OCI-LY7 (cell line): ENCODE measurements around the gene TSHZ2. TPM values are rescaled to one million over a fixed set of nuclear protein-coding genes. Genes with fewer than 3 reads are reported as not detected.

Experiments
- BruUV-seq: library from RNA; stranded (reverse); fragments of 400-500 nt; replicated peaks from 2 replicates; lab custom pipeline; 2021; lab: Mats Ljungman, UMichigan
- CTCF ChIA-PET: fragments of 300-600 bp; sonication (Branson Sonifier 250); formaldehyde crosslinking; loops from one replicate; lab custom pipeline; 2022; ENCODE audit warnings: antibody characterized with exemption; ENCODE audit not compliant: unreplicated experiment; lab: Charles Lee
- POLR2A ChIA-PET: fragments of 300-600 bp; sonication (Branson Sonifier 250); formaldehyde crosslinking; loops from one replicate; lab custom pipeline; 2022; ENCODE audit warnings: antibody characterized with exemption; lab: Charles Lee
- DNase-seq: peaks from one replicate; pipeline ENCODE4 v3.0.0-alpha.2; 2015; ENCODE audit warnings: low spot score
- H2AFZ ChIP-seq: fragments of 200-600 bp; sonication (generic), shearing (Covaris generic); 2 replicates; pipeline ENCODE4 v1.6.1; 2014; ENCODE audit warnings: mild to moderate bottlenecking, antibody characterized with exemption, low read length, moderate library complexity
- H3K27ac ChIP-seq: fragments of 200-600 bp; sonication (generic); 2 replicates; pipeline ENCODE4 v1.5.1; 2014; ENCODE audit warnings: mixed run types, low read depth, mild to moderate bottlenecking, moderate library complexity, low read length, inconsistent platforms; ENCODE audit not compliant: poor library complexity, severe bottlenecking
- H3K36me3 ChIP-seq: fragments of 200-600 bp; sonication (generic); 2 replicates; pipeline ENCODE4 v1.6.1; 2014; ENCODE audit warnings: mild to moderate bottlenecking, antibody characterized with exemption, low read length, moderate library complexity, mixed read lengths; ENCODE audit not compliant: insufficient read depth
- H3K4me1 ChIP-seq: fragments of 200-600 bp; sonication (generic); 2 replicates; pipeline ENCODE4 v1.5.1; 2014; ENCODE audit warnings: mild to moderate bottlenecking, low read length; ENCODE audit not compliant: insufficient read depth, poor library complexity, severe bottlenecking
- H3K4me2 ChIP-seq: fragments of 200-600 bp; sonication (generic); 2 replicates; pipeline ENCODE4 v1.6.1; 2014; ENCODE audit warnings: mild to moderate bottlenecking, low read length
- H3K4me3 ChIP-seq: fragments of 200-600 bp; sonication (generic); 2 replicates; pipeline ENCODE4 v1.5.1; 2014; ENCODE audit warnings: mild to moderate bottlenecking, low read depth, low read length; ENCODE audit not compliant: poor library complexity, severe bottlenecking
- H3K79me2 ChIP-seq: fragments of 200-600 bp; sonication (generic); 2 replicates; pipeline ENCODE4 v1.6.1; 2016; ENCODE audit warnings: low read depth, mild to moderate bottlenecking, low read length, moderate library complexity, mixed read lengths; ENCODE audit not compliant: insufficient read depth
- H3K9me2 ChIP-seq: fragments of 200-600 bp; sonication (generic); 2 replicates; pipeline ENCODE4 v1.6.1; 2016; ENCODE audit warnings: mild to moderate bottlenecking, low read length, mixed read lengths; ENCODE audit not compliant: insufficient read depth
- H3K9me3 ChIP-seq: fragments of 200-600 bp; sonication (generic); 2 replicates; pipeline ENCODE4 v1.6.1; 2014; ENCODE audit warnings: mild to moderate bottlenecking, mixed run types, low read length, mixed read lengths
- H4K20me1 ChIP-seq: fragments of 200-600 bp; sonication (generic); 2 replicates; pipeline ENCODE4 v1.6.1; 2014; ENCODE audit warnings: mild to moderate bottlenecking, antibody characterized with exemption, low read length, moderate library complexity, mixed read lengths; ENCODE audit not compliant: insufficient read depth
- EZH2phosphoT487 ChIP-seq: fragments of 200-600 bp; sonication (generic); IDR thresholded peaks from 2 replicates; pipeline ENCODE4 v1.6.1; 2018; ENCODE audit warnings: low read depth, borderline replicate concordance, mild to moderate bottlenecking, mixed run types, antibody characterized with exemption, low read length, moderate library complexity, mixed read lengths
- intact Hi-C: fragments of 100-400 bp; cut with micrococcal nuclease; formaldehyde crosslinking; loops from one replicate; pipeline ENCODE4 v1.10.0; 2022; ENCODE audit not compliant: unreplicated experiment
- total RNA-seq, 2 experiments: library from RNA; depleted of rRNA in 1 of 2; stranded (reverse); fragments of >200 nt in 1 of 2; shearing (Covaris generic) in 1 of 2; gene quantifications; 2 replicates each; pipeline ENCODE4 v1.2.3, GENCODE V29; 2014 to 2022
- TF ChIP-seq, protein P1 (sequence below): fragments of 200-600 bp; sonication (generic); conservative IDR thresholded peaks from 2 replicates; pipeline ENCODE4 v1.5.1; 2014; ENCODE audit warnings: mild to moderate bottlenecking, antibody characterized with exemption, low read length, moderate library complexity, mixed read lengths

The TSHZ2 gene
- total RNA-seq, 2 experiments from 2014 or later: not detected

DNA sequence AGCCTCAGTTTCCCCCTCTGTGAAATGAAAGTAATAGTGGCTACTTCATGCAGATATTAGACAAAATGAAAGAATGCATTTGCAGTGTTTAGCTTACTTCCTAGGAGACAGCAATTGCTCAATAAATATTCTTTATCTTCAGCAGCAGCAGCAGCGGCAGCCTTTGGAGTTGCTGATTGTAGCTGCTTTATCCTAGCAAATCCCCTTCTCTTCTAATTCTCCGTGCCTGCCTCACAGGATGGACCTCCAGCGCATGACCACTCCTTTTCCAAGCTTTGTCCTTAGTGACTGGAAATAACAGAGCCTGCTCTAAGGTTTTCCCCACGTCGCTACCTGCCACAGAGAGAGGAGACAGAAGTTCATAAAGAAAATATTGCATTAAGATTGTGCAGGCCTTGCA, 279.8 kb downstream of the TSHZ2 start:
- Histone ChIP-seq H3K9me2 (no peaks in the 10 kb centered on the region), H3K9me3 (no peaks in the 10 kb centered on the region), H3K4me2 (no peak overlapping the region), H4K20me1 (no peaks in the 10 kb centered on the region), H3K27ac (no peak overlapping the region), H2AFZ (no peak overlapping the region), H3K4me1 (no peaks in the 10 kb centered on the region), H3K36me3 (no peaks in the 10 kb centered on the region), H3K79me2 (no peaks in the 10 kb centered on the region), H3K4me3 (no peak overlapping the region)
- ChIA-PET POLR2A (no interaction called here), CTCF (no interaction called here)
- TF ChIP-seq, protein P1, sequence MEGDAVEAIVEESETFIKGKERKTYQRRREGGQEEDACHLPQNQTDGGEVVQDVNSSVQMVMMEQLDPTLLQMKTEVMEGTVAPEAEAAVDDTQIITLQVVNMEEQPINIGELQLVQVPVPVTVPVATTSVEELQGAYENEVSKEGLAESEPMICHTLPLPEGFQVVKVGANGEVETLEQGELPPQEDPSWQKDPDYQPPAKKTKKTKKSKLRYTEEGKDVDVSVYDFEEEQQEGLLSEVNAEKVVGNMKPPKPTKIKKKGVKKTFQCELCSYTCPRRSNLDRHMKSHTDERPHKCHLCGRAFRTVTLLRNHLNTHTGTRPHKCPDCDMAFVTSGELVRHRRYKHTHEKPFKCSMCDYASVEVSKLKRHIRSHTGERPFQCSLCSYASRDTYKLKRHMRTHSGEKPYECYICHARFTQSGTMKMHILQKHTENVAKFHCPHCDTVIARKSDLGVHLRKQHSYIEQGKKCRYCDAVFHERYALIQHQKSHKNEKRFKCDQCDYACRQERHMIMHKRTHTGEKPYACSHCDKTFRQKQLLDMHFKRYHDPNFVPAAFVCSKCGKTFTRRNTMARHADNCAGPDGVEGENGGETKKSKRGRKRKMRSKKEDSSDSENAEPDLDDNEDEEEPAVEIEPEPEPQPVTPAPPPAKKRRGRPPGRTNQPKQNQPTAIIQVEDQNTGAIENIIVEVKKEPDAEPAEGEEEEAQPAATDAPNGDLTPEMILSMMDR: no peak
- no peak for TF ChIP-seq EZH2phosphoT487
- BruUV-seq: no TSS peak
- intact Hi-C loops: no loop called here
- no peak for DNase-seq

DNA sequence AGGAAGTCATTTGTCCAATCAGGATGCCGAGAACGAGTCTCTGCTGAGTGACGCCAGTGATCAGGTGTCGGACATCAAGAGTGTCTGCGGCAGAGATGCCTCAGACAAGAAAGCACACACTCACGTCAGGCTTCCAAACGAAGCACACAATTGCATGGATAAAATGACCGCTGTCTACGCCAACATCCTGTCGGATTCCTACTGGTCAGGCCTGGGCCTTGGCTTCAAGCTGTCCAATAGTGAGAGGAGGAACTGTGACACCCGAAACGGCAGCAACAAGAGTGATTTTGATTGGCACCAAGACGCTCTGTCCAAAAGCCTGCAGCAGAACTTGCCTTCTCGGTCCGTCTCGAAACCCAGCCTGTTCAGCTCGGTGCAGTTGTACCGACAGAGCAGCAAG, 281.5 kb downstream of the TSHZ2 start:
- DNase-seq: no peak
- H4K20me1 ChIP-seq: no peaks in the 10 kb centered on the region
- intact Hi-C loops: no loop called here
- ChIA-PET CTCF (interaction anchor here (0.6 kb wide), 1 partner anchor 19 kb away, joined by 4 read pairs; no protein-coding TSS in a partner anchor), POLR2A (interaction anchor here (0.7 kb wide), 2 partner anchors 144 to 1871 kb away, joined by 5 to 6 read pairs; no protein-coding TSS in a partner anchor)
- H3K36me3 ChIP-seq: no peaks in the 10 kb centered on the region
- no peak overlapping the region for H3K4me2 ChIP-seq
- no peaks in the 10 kb centered on the region for H3K4me1 ChIP-seq
- H3K79me2 ChIP-seq: no peaks in the 10 kb centered on the region
- H3K9me3 ChIP-seq: no peaks in the 10 kb centered on the region
- no peak for TF ChIP-seq EZH2phosphoT487
- TF ChIP-seq, protein P1: no peak
- H2AFZ ChIP-seq: no peak overlapping the region
- H3K27ac ChIP-seq: no peak overlapping the region
- H3K9me2 ChIP-seq: no peaks in the 10 kb centered on the region
- no peak overlapping the region for H3K4me3 ChIP-seq
- no TSS peak for BruUV-seq

DNA sequence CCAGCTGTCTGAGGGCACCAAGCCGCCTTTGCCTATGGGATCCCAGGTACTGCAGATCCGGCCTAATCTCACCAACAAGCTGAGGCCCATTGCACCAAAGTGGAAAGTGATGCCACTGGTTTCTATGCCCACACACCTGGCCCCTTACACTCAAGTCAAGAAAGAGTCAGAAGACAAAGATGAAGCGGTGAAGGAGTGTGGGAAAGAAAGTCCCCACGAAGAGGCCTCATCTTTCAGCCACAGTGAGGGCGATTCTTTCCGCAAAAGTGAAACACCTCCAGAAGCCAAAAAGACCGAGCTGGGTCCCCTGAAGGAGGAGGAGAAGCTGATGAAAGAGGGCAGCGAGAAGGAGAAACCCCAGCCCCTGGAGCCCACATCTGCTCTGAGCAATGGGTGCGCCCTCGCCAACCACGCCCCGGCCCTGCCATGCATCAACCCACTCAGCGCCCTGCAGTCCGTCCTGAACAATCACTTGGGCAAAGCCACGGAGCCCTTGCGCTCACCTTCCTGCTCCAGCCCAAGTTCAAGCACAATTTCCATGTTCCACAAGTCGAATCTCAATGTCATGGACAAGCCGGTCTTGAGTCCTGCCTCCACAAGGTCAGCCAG, 283.0 kb downstream of the TSHZ2 start:
- no peak for DNase-seq
- Histone ChIP-seq H3K9me3 (no peaks in the 10 kb centered on the region), H3K9me2 (no peaks in the 10 kb centered on the region), H2AFZ (no peak overlapping the region), H3K79me2 (no peaks in the 10 kb centered on the region), H3K4me1 (no peaks in the 10 kb centered on the region), H4K20me1 (no peaks in the 10 kb centered on the region), H3K27ac (no peak overlapping the region), H3K4me3 (no peak overlapping the region), H3K4me2 (no peak overlapping the region), H3K36me3 (no peaks in the 10 kb centered on the region)
- no TSS peak for BruUV-seq
- CTCF ChIA-PET: no interaction called here
- POLR2A ChIA-PET: no interaction called here
- TF ChIP-seq, protein P1: no peak
- TF ChIP-seq EZH2phosphoT487: no peak
- intact Hi-C loops: no loop called here
